Mucosa of descending colon (tissue), 3 donors: ENCODE measurements around the gene DDX47. TPM values are rescaled to one million over a fixed set of nuclear protein-coding genes. Genes with fewer than 3 reads are reported as not detected.

ENCODE experiments used
- ATAC-seq: fragments of 200-7000 bp; cut with Tn5 transposase; one replicate; pipeline ENCODE4 v1.9.1; 2020; ENCODE audit warnings: mild to moderate bottlenecking, moderate library complexity
- DNase-seq, 3 donors: peaks; one replicate each; pipeline ENCODE4 v3.0.0-alpha.2; 2020
- H3K36me3 ChIP-seq: fragments of 200-600 bp; one replicate; pipeline ENCODE4 v1.8.0; 2021; ENCODE audit warnings: low read depth, mild to moderate bottlenecking
- H3K4me1 ChIP-seq: fragments of 200-600 bp; one replicate; pipeline ENCODE4 v1.8.0; 2021; ENCODE audit warnings: low read depth, mild to moderate bottlenecking
- H3K4me3 ChIP-seq: fragments of 200-600 bp; one replicate; pipeline ENCODE4 v1.8.0; 2021; ENCODE audit warnings: mild to moderate bottlenecking
- H3K9me3 ChIP-seq: fragments of 200-600 bp; one replicate; pipeline ENCODE4 v1.8.0; 2021; ENCODE audit warnings: mild to moderate bottlenecking
- CTCF ChIP-seq: fragments of 200-600 bp; IDR thresholded peaks from one replicate; pipeline ENCODE4 v1.8.0; 2022; ENCODE audit warnings: antibody characterized with exemption, mild to moderate bottlenecking
- intact Hi-C, 2 donors: fragments of 100-400 bp; cut with DNase I in 1 of 2; cut with micrococcal nuclease in 1 of 2; formaldehyde crosslinking; loops; one replicate each; pipeline versions ENCODE4 v1.11.0 to v1.11.1; 2022; cut with DNase I, micrococcal nuclease
- total RNA-seq, 3 donors: library from RNA; stranded (reverse); fragmentation: NEBNext Ultra II Directional in 2 of 3; extraction: Animal tissue kit (Norgen Biotek cat#: 25700) in 2 of 3; gene quantifications; one replicate each; pipeline versions ENCODE4 v1.2.1 to v1.2.4, GENCODE V29; 2021 to 2023
- donor health status: DM: no; HTN: no; CAD: no; lungs with moderate emphysema.
- donor health status: DM: no; HTN: no; CAD: no.
- donor health status: DM: no; HTN: yes; CAD: no.

The DDX47 gene
- total RNA-seq, 3 donors from 2014 or later, result 35.0 to 45.4 (median 40.9) TPM

- ATAC-seq, result no peak
- no peaks in the 10 kb centered on the region for H3K36me3 ChIP-seq
- no peaks in the 10 kb centered on the region for H3K9me3 ChIP-seq
- no peak overlapping the region for H3K4me3 ChIP-seq
- no peak for TF ChIP-seq CTCF
- no peak for DNase-seq
- no peaks in the 10 kb centered on the region for H3K4me1 ChIP-seq
- intact Hi-C loops, result no loop called here
Observed at GRCh38 chr12:12859690-12860089, 46.5 kb downstream of the DDX47 start.

- H3K4me3 ChIP-seq, result no peak overlapping the region
- ATAC-seq (no peak), DNase-seq (no peak)
- H3K36me3 ChIP-seq, result no peaks in the 10 kb centered on the region
- H3K9me3 ChIP-seq, result no peaks in the 10 kb centered on the region
- intact Hi-C loops, result no loop called here
- no peaks in the 10 kb centered on the region for H3K4me1 ChIP-seq
- no peak for TF ChIP-seq CTCF
Observed at GRCh38 chr12:12864243-12864642, 51.1 kb downstream of the DDX47 start.

GRCh38 chr12:12868477-12869235, 55.5 kb downstream of the DDX47 start:
- DNase-seq, result no peak
- peaks cover 13% of the 10 kb centered on the region for H3K4me1 ChIP-seq
- no peaks in the 10 kb centered on the region for H3K36me3 ChIP-seq
- no peak for ATAC-seq
- intact Hi-C loops, result no loop called here
- H3K9me3 ChIP-seq, result no peaks in the 10 kb centered on the region
- no peak overlapping the region for H3K4me3 ChIP-seq
- no peak for TF ChIP-seq CTCF

- DNase-seq, result no peak
- no peak for TF ChIP-seq CTCF
- H3K4me1 ChIP-seq, result peaks cover 19% of the 10 kb centered on the region
- no peak for ATAC-seq
- no peaks in the 10 kb centered on the region for H3K36me3 ChIP-seq
- no peaks in the 10 kb centered on the region for H3K9me3 ChIP-seq
- no peak overlapping the region for H3K4me3 ChIP-seq
- intact Hi-C loops, result no loop called here
Observed at GRCh38 chr12:12870465-12870864, 57.3 kb downstream of the DDX47 start.

GRCh38 chr12:12871587-12872138, 58.5 kb downstream of the DDX47 start:
- Histone ChIP-seq H3K4me1 (peaks cover 21% of the 10 kb centered on the region), H3K36me3 (no peaks in the 10 kb centered on the region), H3K9me3 (no peaks in the 10 kb centered on the region), H3K4me3 (no peak overlapping the region)
- no peak for TF ChIP-seq CTCF
- no peak for DNase-seq
- intact Hi-C loops, result no loop called here
- ATAC-seq, result no peak
